HL-60 (cell line): ENCODE measurements around the gene MRPS18A.

Experiments
- DNase-seq, 2 experiments: peaks; one replicate each; pipeline ENCODE4 v3.0.0-alpha.2; 2010 to 2020; ENCODE audit warnings: low read depth in 1 of 2, low spot score in 1 of 2
- H3K27ac ChIP-seq: fragments of 250-450 bp; sonication (Bioruptor Pico); replicated peaks from 2 replicates; pipeline ENCODE4 v1.5.1; 2020; ENCODE audit warnings: mild to moderate bottlenecking, moderate library complexity
- H3K27me3 ChIP-seq: fragments of 250-450 bp; sonication (Bioruptor Pico); 2 replicates; pipeline ENCODE4 v1.5.1; 2021; ENCODE audit warnings: mild to moderate bottlenecking, moderate library complexity; ENCODE audit not compliant: insufficient read depth, poor library complexity, severe bottlenecking
- H3K4me3 ChIP-seq: replicated peaks from 2 replicates; pipeline ENCODE4 v1.5.1; 2011; ENCODE audit warnings: mild to moderate bottlenecking, control low read depth, low read length; ENCODE audit not compliant: insufficient read depth
- CTCF ChIP-seq: IDR thresholded peaks from one replicate; pipeline ENCODE4 v1.5.1; 2011; ENCODE audit warnings: low read length, control low read depth, inconsistent platforms; ENCODE audit not compliant: insufficient read depth
- GABPA ChIP-seq: IDR thresholded peaks from 2 replicates; pipeline ENCODE4 v1.6.1; 2012; ENCODE audit warnings: low read depth
- POLR2AphosphoS5 ChIP-seq: IDR thresholded peaks from 2 replicates; pipeline ENCODE4 v1.6.1; 2012; ENCODE audit warnings: low read depth
- SPI1 ChIP-seq: IDR thresholded peaks from 2 replicates; pipeline ENCODE4 v1.6.1; 2012; ENCODE audit warnings: low read depth, mild to moderate bottlenecking, borderline replicate concordance
- TF ChIP-seq, protein P1 (sequence below): IDR thresholded peaks from 2 replicates; pipeline ENCODE4 v1.6.1; 2012; ENCODE audit warnings: low read depth; ENCODE audit not compliant: insufficient replicate concordance

Gene MRPS18A

DNA sequence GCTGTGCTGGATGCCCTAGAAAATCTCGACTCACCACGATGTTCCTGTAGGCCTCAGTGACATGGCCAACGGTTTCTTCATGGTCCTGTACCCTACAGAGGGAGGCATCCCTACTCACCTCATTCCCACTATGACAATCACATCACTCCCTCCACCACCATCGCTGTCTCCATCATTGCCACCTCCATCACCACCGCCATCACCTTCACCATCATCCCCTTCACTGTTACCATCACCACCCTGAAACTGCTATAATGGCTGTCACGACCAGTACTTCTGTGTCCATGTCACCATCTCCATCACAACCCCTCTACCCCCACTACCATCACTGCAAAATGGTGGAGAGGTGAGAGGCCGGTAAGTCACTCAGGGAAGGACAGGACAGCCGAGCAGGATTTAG lies 29.8 kb upstream of the MRPS18A start:
- TF ChIP-seq CTCF (no peak), GABPA (no peak), SPI1 (no peak), POLR2AphosphoS5 (no peak)
- TF ChIP-seq, protein P1, sequence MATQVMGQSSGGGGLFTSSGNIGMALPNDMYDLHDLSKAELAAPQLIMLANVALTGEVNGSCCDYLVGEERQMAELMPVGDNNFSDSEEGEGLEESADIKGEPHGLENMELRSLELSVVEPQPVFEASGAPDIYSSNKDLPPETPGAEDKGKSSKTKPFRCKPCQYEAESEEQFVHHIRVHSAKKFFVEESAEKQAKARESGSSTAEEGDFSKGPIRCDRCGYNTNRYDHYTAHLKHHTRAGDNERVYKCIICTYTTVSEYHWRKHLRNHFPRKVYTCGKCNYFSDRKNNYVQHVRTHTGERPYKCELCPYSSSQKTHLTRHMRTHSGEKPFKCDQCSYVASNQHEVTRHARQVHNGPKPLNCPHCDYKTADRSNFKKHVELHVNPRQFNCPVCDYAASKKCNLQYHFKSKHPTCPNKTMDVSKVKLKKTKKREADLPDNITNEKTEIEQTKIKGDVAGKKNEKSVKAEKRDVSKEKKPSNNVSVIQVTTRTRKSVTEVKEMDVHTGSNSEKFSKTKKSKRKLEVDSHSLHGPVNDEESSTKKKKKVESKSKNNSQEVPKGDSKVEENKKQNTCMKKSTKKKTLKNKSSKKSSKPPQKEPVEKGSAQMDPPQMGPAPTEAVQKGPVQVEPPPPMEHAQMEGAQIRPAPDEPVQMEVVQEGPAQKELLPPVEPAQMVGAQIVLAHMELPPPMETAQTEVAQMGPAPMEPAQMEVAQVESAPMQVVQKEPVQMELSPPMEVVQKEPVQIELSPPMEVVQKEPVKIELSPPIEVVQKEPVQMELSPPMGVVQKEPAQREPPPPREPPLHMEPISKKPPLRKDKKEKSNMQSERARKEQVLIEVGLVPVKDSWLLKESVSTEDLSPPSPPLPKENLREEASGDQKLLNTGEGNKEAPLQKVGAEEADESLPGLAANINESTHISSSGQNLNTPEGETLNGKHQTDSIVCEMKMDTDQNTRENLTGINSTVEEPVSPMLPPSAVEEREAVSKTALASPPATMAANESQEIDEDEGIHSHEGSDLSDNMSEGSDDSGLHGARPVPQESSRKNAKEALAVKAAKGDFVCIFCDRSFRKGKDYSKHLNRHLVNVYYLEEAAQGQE, result no peak
- H3K27ac ChIP-seq, result no peak overlapping the region
- no peak for DNase-seq

GRCh38 chr6:43716099-43716498 lies 28.5 kb upstream of the MRPS18A start:
- no peak for DNase-seq
- H3K4me3 ChIP-seq, result no peak overlapping the region
- no peak for TF ChIP-seq SPI1
- TF ChIP-seq, protein P1, result no peak
- TF ChIP-seq CTCF, result no peak
- no peak for TF ChIP-seq POLR2AphosphoS5
- no peak for TF ChIP-seq GABPA
- H3K27me3 ChIP-seq, result no peaks in the 10 kb centered on the region
- H3K27ac ChIP-seq, result no peak overlapping the region

More for the DNA sequence above, 29.8 kb upstream of the MRPS18A start:
- Histone ChIP-seq H3K4me3 (no peak overlapping the region), H3K27me3 (no peaks in the 10 kb centered on the region)

DNA sequence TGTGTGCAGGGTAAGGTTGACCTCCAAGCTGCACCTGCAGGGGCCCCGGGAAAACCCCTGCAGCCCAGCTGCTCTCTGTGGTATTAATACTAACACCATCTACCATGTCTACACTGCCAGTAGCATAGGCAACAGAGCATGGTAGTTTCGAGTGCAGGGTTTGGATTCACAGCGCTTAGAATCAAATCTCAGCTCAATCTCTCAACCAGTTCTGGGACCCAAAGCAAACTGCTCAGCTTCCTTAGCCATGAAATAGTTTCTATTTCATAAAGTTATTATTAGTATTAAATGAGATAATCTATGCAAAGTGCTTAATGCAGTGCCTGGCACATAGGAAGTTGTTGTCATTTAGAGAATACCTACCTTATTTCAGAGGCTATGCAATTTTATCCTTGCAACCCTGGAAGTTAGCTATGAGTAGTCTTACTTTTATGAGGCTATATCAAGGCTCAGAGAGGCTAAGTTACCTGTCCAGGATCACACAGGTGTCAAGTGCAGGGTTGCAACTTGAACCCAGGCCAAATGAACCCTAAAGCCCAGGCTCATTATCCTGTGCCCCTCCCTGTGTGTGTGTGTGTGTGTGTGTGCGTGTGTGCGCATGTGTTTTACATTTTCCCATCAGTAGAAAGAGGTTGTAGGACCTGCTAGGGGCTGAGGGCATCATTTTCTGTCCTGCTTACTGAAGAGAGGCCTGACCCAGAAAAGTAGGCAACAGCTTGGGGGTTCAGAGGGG lies 27.6 kb upstream of the MRPS18A start:
- Histone ChIP-seq H3K27me3 (no peaks in the 10 kb centered on the region), H3K4me3 (no peak overlapping the region), H3K27ac (no peak overlapping the region)
- no peak for DNase-seq
- TF ChIP-seq, protein P1, result no peak
- no peak for TF ChIP-seq CTCF
